NB4 (cell line): Measurements from ENCODE around the gene MAPK13.

Experiments
- DNase-seq: peaks from one replicate; pipeline ENCODE4 v3.0.0; 2010; ENCODE audit warnings: low read depth
- H3K4me3 ChIP-seq: one replicate; pipeline ENCODE4 v1.5.1; 2011; ENCODE audit warnings: mild to moderate bottlenecking, low read depth, low read length, moderate library complexity
- CTCF ChIP-seq: IDR thresholded peaks from one replicate; pipeline ENCODE4 v1.5.1; 2012; ENCODE audit warnings: low read depth, low read length
- MAX ChIP-seq: IDR thresholded peaks from 2 replicates; pipeline ENCODE4 v1.6.1; 2011; ENCODE audit warnings: low read depth, low read length
- MYC ChIP-seq: IDR thresholded peaks from 2 replicates; pipeline ENCODE4 v1.6.1; 2011; ENCODE audit warnings: low read depth, low read length
- POLR2A ChIP-seq: IDR thresholded peaks from 2 replicates; pipeline ENCODE4 v1.6.1; 2011; ENCODE audit warnings: mild to moderate bottlenecking; ENCODE audit not compliant: insufficient read length; ENCODE audit errors: extremely low read depth

MAPK13 gene

GRCh38 chr6:36133148-36133547 lies 2.8 kb downstream of the MAPK13 start:
- H3K4me3 ChIP-seq, result no peak overlapping the region
- no peak for DNase-seq
- TF ChIP-seq MYC, result no peak
- no peak for TF ChIP-seq POLR2A
- no peak for TF ChIP-seq MAX
- TF ChIP-seq CTCF, result no peak

- TF ChIP-seq CTCF (no peak), MAX (no peak), MYC (no peak), POLR2A (no peak)
- H3K4me3 ChIP-seq, result no peak overlapping the region
- DNase-seq, result no peak
Measured at GRCh38 chr6:36133912-36134311, 3.6 kb downstream of the MAPK13 start.

GRCh38 chr6:36135053-36135731 lies 4.9 kb downstream of the MAPK13 start:
- H3K4me3 ChIP-seq, result no peak overlapping the region
- DNase-seq, result peak; percentile 40
- TF ChIP-seq MAX (no peak), POLR2A (no peak), MYC (no peak), CTCF (no peak)

GRCh38 chr6:36136034-36136433 lies 5.7 kb downstream of the MAPK13 start:
- peak; percentile 75 for DNase-seq
- TF ChIP-seq MYC (no peak), MAX (no peak), POLR2A (no peak), CTCF (no peak)
- no peak overlapping the region for H3K4me3 ChIP-seq

GRCh38 chr6:36136551-36136950 lies 6.2 kb downstream of the MAPK13 start:
- TF ChIP-seq POLR2A, result no peak
- no peak for TF ChIP-seq MAX
- no peak for TF ChIP-seq CTCF
- no peak for DNase-seq
- H3K4me3 ChIP-seq, result no peak overlapping the region
